ENCODE results near the gene LRRC7.

LRRC7 gene

DNA sequence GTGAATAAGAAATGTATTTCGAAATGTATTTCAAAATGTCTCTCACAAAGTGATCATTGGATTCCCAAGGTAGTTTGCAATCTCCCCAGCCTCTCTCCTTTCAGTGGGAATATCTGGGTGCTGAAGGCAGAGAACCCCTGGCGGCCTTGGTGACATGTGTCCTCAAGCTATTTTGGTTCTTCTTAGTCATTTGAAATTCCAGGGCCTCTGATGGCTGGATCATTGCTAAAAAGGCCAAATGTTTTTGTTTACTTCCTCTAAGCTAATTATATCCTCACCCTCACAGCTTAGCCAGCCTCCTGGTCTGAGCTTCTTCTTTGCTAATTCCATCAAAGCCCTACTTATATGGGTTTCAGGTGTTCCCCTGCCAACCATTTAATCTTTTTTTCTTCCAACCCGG lies 566.4 kb downstream of the LRRC7 start:
- Histone ChIP-seq H3K79me2 (ENCODE audit: insufficient read depth, low read length) (no peaks in the 10 kb centered on the region), H3K9me3 (ENCODE audit: insufficient read depth, low read depth, low read length) (no peaks in the 10 kb centered on the region), H3K9me2 (replicated peaks; ENCODE audit: low read depth, low read length) (no peaks in the 10 kb centered on the region), H3K36me3 (ENCODE audit: insufficient read depth, low read length) (no peaks in the 10 kb centered on the region), H3K27me3 (ENCODE audit: insufficient read depth, low read length, poor library complexity, severe bottlenecking) (no peaks in the 10 kb centered on the region), H3F3A (ENCODE audit: low read depth) (no peaks in the 10 kb centered on the region), H3K4me1 (ENCODE audit: insufficient read depth, low read length, poor library complexity, severe bottlenecking) (peaks cover 3% of the 10 kb centered on the region), H3K9ac (ENCODE audit: low read depth, low read length, poor library complexity, severe bottlenecking) (no peak overlapping the region), H3K4me3 (ENCODE audit: low read length, poor library complexity, severe bottlenecking) (no peak overlapping the region), H3K4me2 (ENCODE audit: low read depth, low read length, poor library complexity, severe bottlenecking) (no peak overlapping the region), H4K20me1 (ENCODE audit: insufficient read depth, low read length, poor library complexity, severe bottlenecking) (no peaks in the 10 kb centered on the region), H2AFZ (ENCODE audit: low read length) (peak overlapping the region; percentile 44; the same call in 1 of the 2 replicates)
- TF ChIP-seq EZH2phosphoT487 (IDR thresholded peaks at IDR 0.05; ENCODE audit: borderline replicate concordance), result no peak
- TF ChIP-seq, protein P1, sequence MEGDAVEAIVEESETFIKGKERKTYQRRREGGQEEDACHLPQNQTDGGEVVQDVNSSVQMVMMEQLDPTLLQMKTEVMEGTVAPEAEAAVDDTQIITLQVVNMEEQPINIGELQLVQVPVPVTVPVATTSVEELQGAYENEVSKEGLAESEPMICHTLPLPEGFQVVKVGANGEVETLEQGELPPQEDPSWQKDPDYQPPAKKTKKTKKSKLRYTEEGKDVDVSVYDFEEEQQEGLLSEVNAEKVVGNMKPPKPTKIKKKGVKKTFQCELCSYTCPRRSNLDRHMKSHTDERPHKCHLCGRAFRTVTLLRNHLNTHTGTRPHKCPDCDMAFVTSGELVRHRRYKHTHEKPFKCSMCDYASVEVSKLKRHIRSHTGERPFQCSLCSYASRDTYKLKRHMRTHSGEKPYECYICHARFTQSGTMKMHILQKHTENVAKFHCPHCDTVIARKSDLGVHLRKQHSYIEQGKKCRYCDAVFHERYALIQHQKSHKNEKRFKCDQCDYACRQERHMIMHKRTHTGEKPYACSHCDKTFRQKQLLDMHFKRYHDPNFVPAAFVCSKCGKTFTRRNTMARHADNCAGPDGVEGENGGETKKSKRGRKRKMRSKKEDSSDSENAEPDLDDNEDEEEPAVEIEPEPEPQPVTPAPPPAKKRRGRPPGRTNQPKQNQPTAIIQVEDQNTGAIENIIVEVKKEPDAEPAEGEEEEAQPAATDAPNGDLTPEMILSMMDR (conservative IDR thresholded peaks at IDR 0.05; ENCODE audit: low read length), result no peak

DNA sequence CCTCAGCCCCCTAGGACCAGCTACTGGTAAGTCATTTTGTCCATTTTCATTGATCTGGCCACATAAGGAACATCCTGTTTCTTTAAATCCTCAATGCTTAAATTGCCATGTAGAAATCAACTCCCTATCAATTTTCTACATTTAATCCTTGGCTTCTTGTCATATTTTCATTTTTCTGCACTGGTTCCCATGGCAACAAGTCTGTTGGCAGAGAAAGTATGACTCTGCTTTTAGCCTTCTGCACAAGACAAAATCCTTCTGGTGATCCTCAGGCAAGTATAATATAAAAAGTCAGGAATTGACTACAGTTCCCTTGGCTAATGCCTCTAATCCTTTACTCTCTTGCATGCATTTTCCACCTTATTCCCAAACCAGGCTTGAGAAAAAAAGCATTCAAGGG lies 572.6 kb downstream of the LRRC7 start:
- Histone ChIP-seq H3F3A (ENCODE audit: low read depth) (0 out of 2 replicates have a peak, but pooled peaks cover 4% of the 10 kb centered on the region), H3K9ac (ENCODE audit: low read depth, low read length, poor library complexity, severe bottlenecking) (no peak overlapping the region), H2AFZ (ENCODE audit: low read length) (no peak overlapping the region), H3K9me2 (replicated peaks; ENCODE audit: low read depth, low read length) (no peaks in the 10 kb centered on the region), H3K4me1 (ENCODE audit: insufficient read depth, low read length, poor library complexity, severe bottlenecking) (no peaks in the 10 kb centered on the region), H3K4me2 (ENCODE audit: low read depth, low read length, poor library complexity, severe bottlenecking) (no peak overlapping the region), H3K36me3 (ENCODE audit: insufficient read depth, low read length) (0 out of 2 replicates have a peak, but pooled peaks cover 2% of the 10 kb centered on the region), H3K9me3 (ENCODE audit: insufficient read depth, low read depth, low read length) (no peaks in the 10 kb centered on the region), H3K27me3 (ENCODE audit: insufficient read depth, low read length, poor library complexity, severe bottlenecking) (no peaks in the 10 kb centered on the region), H4K20me1 (ENCODE audit: insufficient read depth, low read length, poor library complexity, severe bottlenecking) (no peaks in the 10 kb centered on the region), H3K79me2 (ENCODE audit: insufficient read depth, low read length) (no peaks in the 10 kb centered on the region), H3K4me3 (ENCODE audit: low read length, poor library complexity, severe bottlenecking) (no peak overlapping the region)
- TF ChIP-seq EZH2phosphoT487 (IDR thresholded peaks at IDR 0.05; ENCODE audit: borderline replicate concordance), result no peak
- TF ChIP-seq, protein P1 (conservative IDR thresholded peaks at IDR 0.05; ENCODE audit: low read length), result no peak

DNA sequence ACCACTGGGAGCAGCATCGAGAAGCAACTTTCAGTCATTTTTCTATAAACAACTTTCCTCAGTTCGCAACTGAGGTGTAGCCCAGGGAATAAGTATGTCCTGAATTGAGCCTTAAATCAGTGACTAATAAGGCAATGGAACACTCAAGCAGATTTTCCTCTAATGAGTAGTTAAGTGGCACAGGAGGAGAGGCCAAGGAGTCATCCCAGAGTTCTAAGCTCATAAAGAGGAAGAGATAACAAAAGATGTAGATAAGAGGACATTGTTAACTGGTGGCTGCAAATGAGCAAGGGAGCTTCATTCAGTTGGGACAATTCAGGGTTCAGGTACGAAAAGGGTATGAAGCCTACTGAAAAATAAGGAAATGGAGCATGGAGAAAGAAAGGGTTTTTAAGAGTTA lies 573.2 kb downstream of the LRRC7 start:
- Histone ChIP-seq H3K79me2 (ENCODE audit: insufficient read depth, low read length) (no peaks in the 10 kb centered on the region), H3K9ac (ENCODE audit: low read depth, low read length, poor library complexity, severe bottlenecking) (no peak overlapping the region), H3K27me3 (ENCODE audit: insufficient read depth, low read length, poor library complexity, severe bottlenecking) (no peaks in the 10 kb centered on the region), H3K4me3 (ENCODE audit: low read length, poor library complexity, severe bottlenecking) (no peak overlapping the region), H3K9me3 (ENCODE audit: insufficient read depth, low read depth, low read length) (no peaks in the 10 kb centered on the region), H2AFZ (ENCODE audit: low read length) (no peak overlapping the region), H3K4me1 (ENCODE audit: insufficient read depth, low read length, poor library complexity, severe bottlenecking) (no peaks in the 10 kb centered on the region), H3K4me2 (ENCODE audit: low read depth, low read length, poor library complexity, severe bottlenecking) (no peak overlapping the region), H3K36me3 (ENCODE audit: insufficient read depth, low read length) (0 out of 2 replicates have a peak, but pooled peaks cover 5% of the 10 kb centered on the region), H4K20me1 (ENCODE audit: insufficient read depth, low read length, poor library complexity, severe bottlenecking) (no peaks in the 10 kb centered on the region), H3F3A (ENCODE audit: low read depth) (0 out of 2 replicates have a peak, but pooled peaks cover 4% of the 10 kb centered on the region), H3K9me2 (replicated peaks; ENCODE audit: low read depth, low read length) (no peaks in the 10 kb centered on the region)
- no peak for TF ChIP-seq EZH2phosphoT487 (IDR thresholded peaks at IDR 0.05; ENCODE audit: borderline replicate concordance)
- TF ChIP-seq, protein P1 (conservative IDR thresholded peaks at IDR 0.05; ENCODE audit: low read length), result peak; percentile 23; the same call in 1 of the 2 replicates
